ENCODE measurements around the gene PRIM1. TPM values are rescaled to one million over a fixed set of nuclear protein-coding genes. Genes with fewer than 3 reads are reported as not detected.

PRIM1 gene
- total and polyA plus RNA-seq, 9 donors = 5.7 to 12.5 (median 7.8) TPM

DNA sequence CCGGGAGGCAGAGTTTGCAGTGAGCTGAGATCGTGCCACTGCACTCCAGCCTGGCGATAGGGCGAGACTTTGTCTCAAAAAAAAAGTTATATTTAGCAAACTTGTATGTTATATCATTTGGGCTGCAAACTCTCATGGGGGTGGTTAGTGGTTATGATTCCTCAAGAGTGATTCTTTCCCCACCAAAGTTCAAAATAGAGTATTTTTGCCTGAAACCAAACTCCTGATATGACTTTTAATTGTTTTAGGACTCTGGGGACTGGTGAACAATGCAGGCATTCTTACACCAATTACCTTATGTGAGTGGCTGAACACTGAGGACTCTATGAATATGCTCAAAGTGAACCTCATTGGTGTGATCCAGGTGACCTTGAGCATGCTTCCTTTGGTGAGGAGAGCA lies 29.6 kb upstream of the PRIM1 start:
- WGBS, 3 donors = 88 to 95% (median 95%) methylated on average over 4 of the region's 4 CpGs
- no peak for DNase-seq
- TF ChIP-seq POLR2A (IDR thresholded peaks at IDR 0.05) = no peak
- no peak for TF ChIP-seq EP300 (IDR thresholded peaks at IDR 0.05)
- TF ChIP-seq, protein P1, sequence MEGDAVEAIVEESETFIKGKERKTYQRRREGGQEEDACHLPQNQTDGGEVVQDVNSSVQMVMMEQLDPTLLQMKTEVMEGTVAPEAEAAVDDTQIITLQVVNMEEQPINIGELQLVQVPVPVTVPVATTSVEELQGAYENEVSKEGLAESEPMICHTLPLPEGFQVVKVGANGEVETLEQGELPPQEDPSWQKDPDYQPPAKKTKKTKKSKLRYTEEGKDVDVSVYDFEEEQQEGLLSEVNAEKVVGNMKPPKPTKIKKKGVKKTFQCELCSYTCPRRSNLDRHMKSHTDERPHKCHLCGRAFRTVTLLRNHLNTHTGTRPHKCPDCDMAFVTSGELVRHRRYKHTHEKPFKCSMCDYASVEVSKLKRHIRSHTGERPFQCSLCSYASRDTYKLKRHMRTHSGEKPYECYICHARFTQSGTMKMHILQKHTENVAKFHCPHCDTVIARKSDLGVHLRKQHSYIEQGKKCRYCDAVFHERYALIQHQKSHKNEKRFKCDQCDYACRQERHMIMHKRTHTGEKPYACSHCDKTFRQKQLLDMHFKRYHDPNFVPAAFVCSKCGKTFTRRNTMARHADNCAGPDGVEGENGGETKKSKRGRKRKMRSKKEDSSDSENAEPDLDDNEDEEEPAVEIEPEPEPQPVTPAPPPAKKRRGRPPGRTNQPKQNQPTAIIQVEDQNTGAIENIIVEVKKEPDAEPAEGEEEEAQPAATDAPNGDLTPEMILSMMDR (IDR thresholded peaks at IDR 0.05) = no peak

DNA sequence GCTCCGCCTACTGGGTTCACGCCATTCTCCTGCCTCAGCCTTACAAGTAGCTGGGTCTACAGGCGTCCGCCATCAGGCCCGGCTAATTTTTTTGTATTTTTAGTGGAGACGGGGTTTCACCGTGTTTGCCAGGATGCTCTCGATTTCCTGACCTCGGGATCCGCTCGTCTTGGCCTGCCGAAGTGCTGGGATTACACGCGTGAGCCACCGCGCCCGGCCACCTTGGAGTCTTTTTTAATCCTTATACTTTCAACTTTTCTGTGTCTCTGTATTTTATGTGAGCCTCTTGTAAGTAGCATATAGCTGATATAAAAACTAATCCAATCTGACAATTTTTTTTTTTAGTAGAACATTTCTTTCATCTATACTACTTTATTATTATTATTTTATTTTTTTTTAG lies 26.6 kb upstream of the PRIM1 start:
- intact Hi-C loops (cut with DNase I) = no loop called here
- no peaks in the 10 kb centered on the region for H3K4me1 ChIP-seq (ENCODE audit: insufficient read depth)
- H3K27me3 ChIP-seq = no peaks in the 10 kb centered on the region
- H3K36me3 ChIP-seq = no peaks in the 10 kb centered on the region
- H3K4me3 ChIP-seq = no peak overlapping the region
- TF ChIP-seq, protein P1 (IDR thresholded peaks at IDR 0.05) = no peak
- TF ChIP-seq POLR2A (IDR thresholded peaks at IDR 0.05) = no peak
- no peak for TF ChIP-seq EP300 (IDR thresholded peaks at IDR 0.05)
- H3K9me3 ChIP-seq = no peaks in the 10 kb centered on the region
- WGBS, 3 donors = 95 to 98% (median 97%) methylated on average over 17 of the region's 17 CpGs
- DNase-seq = no peak
- no peak overlapping the region for H3K27ac ChIP-seq

More for the DNA sequence above, 29.6 kb upstream of the PRIM1 start:
- H3K4me3 ChIP-seq = no peak overlapping the region
- H3K27ac ChIP-seq = no peak overlapping the region
- intact Hi-C loops (cut with DNase I) = no loop called here
- H3K36me3 ChIP-seq = no peaks in the 10 kb centered on the region
- no peaks in the 10 kb centered on the region for H3K27me3 ChIP-seq
- H3K4me1 ChIP-seq (ENCODE audit: insufficient read depth) = no peaks in the 10 kb centered on the region
- no peaks in the 10 kb centered on the region for H3K9me3 ChIP-seq

DNA sequence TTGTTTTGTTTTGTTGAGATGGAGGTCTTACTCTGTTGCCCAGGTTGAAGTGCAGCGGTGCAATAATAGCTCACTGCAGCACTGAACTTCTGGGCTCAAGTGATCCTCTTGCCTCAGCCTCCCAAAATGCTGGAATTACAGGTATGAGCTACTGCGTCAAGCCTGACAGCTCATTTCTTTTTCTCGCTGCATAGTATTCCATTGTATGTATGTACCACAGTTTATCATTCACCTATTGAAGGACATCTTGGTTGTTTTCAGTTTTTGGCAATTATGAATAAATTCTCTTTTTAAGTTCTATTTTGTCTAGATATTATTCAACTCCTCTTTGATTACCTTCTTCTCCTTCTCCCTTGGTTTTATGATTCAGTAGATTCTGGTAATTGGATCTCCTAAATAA lies 24.5 kb upstream of the PRIM1 start:
- 97 to 99% (median 98%) methylated on average over 3 of the region's 3 CpGs for WGBS, 3 donors
- Histone ChIP-seq H3K27ac (no peak overlapping the region), H3K36me3 (no peaks in the 10 kb centered on the region), H3K4me1 (ENCODE audit: insufficient read depth) (no peaks in the 10 kb centered on the region), H3K27me3 (no peaks in the 10 kb centered on the region), H3K4me3 (no peak overlapping the region), H3K9me3 (no peaks in the 10 kb centered on the region)
- DNase-seq = no peak
- intact Hi-C loops (cut with DNase I) = no loop called here
- TF ChIP-seq POLR2A (IDR thresholded peaks at IDR 0.05) (no peak), EP300 (IDR thresholded peaks at IDR 0.05) (no peak)
- TF ChIP-seq, protein P1 (IDR thresholded peaks at IDR 0.05) = no peak

DNA sequence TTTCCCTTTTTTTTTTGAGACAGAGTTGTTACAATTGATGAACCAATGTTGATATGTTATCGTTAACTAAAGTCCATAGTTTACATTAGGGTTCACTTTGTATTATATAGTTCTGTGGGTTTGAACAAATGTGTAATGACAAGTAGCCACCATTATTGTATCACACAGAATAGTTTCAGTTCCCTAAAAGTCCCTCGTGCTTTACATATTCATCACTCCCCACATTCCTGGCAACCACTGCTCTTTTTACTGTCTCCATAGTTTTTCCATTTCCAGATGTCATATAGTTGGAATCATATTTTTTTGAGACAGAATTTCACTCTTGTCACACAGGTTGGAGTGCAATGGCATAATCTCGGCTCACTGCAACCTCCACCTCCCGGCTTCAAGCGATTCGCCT lies 23.5 kb upstream of the PRIM1 start:
- H3K36me3 ChIP-seq = no peaks in the 10 kb centered on the region
- H3K4me1 ChIP-seq (ENCODE audit: insufficient read depth) = no peaks in the 10 kb centered on the region
- intact Hi-C loops (cut with DNase I) = no loop called here
- H3K27ac ChIP-seq = no peak overlapping the region
- no peaks in the 10 kb centered on the region for H3K27me3 ChIP-seq
- TF ChIP-seq, protein P1 (IDR thresholded peaks at IDR 0.05) = no peak
- TF ChIP-seq EP300 (IDR thresholded peaks at IDR 0.05) = no peak
- TF ChIP-seq POLR2A (IDR thresholded peaks at IDR 0.05) = no peak
- 76 to 90% (median 86%) methylated on average over 6 of the region's 6 CpGs for WGBS, 3 donors
- H3K4me3 ChIP-seq = no peak overlapping the region
- no peak for DNase-seq
- H3K9me3 ChIP-seq = no peaks in the 10 kb centered on the region
